Activated T-cell treated with anti-CD3 and anti-CD28 coated beads for 24 hours (primary cell): ENCODE measurements around the gene REEP6.
"Not testable (repeated sequence)": the region's sequence is repeated elsewhere in the genome, so short reads cannot be mapped to it uniquely, and the experiment has no call there.

Experiments
- DNase-seq: peaks from one replicate; pipeline ENCODE4 v3.0.0-alpha.2; 2020; ENCODE audit warnings: low read depth

The REEP6 gene

DNA sequence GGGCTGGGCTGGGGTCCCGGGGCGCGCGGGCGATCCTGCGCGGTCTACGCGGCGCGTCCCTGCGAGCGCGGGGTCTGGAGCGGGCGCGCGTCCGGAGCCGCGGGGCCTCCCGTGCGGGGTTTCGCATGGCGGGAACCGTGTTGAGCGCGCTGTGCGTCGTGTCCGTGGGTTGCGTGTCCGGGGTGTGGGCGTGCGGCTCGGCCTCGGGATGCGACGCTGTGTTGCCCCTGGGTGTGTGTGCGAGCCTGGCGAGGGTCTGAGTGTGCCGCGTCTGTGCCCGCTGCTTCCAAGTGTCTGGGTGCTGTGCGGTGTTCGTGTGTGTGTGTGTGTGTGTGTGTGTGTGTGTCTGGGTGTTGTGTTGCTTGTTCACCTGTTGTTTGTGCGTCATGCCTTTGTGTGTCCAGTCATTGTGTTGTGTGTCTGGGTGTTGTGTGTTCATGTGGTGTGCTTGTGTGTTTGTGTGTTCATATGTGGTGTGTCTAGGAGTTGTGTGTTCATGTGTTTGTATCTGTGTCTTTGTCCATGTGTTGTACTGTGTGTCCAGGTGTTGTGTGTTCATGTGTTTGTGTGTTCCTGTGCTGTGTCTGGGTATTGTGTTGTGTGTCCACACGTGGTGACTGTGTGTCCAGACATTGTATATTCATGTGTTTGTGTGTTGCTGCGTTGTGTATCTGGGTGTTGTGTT lies 33.4 kb downstream of the REEP6 start:
- DNase-seq: no peak

DNA sequence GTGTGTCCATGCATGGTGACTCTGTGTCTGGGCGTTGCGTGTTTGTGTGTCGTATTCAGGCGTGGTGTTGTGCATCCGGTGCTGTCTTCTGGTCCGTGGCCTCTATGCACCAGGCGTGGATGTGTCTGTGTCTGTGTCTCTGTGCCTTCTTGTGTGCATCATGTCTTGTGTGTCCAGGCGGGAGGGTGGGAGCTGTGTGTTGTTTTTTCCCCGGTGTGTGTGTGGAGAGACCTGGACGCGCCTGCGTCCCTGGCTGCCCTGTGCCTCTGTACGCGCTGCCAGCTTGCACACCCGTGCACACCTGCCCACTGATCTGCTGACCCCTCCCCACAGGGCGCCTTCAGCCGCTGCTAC lies 34.0 kb downstream of the REEP6 start:
- no peak for DNase-seq

DNA sequence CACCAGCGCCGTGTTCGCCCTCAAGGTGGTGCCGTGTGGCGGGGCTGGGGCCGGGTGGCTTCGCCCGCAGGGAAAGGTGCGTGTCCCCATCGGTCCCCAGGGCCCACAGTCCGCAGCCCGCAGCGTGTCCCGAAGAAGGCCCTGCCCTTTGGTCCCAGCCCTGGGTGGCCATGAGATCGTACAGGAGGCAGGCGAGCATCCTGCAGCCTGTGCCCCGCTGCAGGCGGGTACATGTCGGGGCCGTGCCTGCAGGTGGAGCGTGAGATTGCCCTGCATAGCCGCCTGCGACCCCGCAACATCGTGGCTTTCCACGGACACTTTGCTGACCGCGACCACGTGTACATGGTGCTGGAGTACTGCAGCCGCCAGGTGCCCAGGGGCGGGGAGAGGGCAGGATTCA lies 34.4 kb downstream of the REEP6 start:
- no peak for DNase-seq

- DNase-seq: no peak
These were observed 35.2 kb downstream of the REEP6 start for GRCh38 chr19:1526066-1526778.

GRCh38 chr19:1526979-1527649 lies 36.1 kb downstream of the REEP6 start:
- DNase-seq: no peak

DNA sequence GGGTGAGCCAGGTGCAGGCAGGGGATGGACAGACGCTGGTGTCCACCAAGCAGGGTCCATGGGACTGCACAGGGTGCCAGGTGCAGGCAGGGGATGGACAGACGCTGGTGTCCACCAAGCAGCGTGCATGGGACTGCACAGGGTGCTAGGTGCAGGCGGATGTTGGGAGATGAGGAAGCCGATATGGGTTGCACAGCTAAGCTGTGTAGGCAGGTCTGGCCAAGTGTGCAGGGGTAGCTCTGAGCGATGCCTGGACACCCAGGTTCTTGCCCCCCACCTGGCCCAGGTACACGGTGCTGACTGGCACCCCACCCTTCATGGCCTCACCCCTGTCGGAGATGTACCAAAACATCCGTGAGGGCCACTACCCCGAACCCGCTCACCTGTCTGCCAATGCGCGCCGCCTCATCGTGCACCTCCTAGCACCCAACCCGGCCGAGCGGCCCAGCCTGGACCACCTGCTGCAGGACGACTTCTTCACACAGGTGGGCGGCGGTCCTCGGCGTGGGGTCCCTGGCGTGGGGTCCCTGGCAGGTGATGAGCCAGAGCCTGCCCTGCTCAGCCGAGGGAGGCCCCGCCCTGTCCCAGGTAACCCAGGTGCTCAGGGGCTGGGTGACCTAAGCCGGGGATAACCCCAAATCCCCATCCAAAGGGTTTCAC lies 36.8 kb downstream of the REEP6 start:
- no peak for DNase-seq

DNA sequence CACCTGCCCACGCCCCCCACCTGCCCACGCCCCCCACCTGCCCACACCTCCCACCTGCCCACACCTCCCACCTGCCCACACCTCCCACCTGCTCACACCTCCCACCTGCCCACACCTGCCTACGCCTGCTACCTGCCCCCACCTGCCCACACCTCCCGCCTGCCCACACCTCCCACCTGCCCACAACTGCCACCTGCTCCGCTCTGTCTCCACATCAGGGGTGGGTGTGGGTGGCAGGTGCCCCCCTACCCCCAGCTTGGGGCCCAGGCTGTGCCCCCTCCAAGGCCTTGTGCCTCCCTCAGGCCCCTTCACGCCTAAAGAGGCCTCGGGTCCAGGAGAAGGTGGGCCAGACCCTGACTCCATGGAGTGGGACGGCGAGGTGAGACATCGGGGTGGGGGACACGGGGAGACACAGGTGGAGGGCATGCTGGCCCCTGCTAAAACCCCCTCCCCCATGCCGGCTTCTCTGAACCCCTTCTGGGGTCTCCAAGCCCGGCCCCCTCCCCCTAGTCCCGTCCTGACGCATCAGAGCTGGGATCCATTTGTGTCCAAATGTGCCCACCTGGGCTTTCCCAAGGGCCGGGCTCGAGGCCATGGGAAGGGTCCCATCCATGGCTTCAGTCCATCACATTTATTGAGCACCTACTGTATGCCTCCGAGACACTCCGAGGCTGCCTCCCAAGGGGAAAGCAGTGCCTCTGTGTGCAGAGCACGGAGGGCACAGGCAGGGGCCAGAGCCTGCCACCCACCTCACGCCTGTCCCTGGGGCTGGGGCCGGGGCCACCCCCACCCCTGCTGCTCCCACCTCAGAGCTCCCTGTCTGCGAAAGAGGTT lies 37.8 kb downstream of the REEP6 start:
- no peak for DNase-seq

- DNase-seq: no peak
These were observed 38.4 kb downstream of the REEP6 start for GRCh38 chr19:1529430-1529816.

DNA sequence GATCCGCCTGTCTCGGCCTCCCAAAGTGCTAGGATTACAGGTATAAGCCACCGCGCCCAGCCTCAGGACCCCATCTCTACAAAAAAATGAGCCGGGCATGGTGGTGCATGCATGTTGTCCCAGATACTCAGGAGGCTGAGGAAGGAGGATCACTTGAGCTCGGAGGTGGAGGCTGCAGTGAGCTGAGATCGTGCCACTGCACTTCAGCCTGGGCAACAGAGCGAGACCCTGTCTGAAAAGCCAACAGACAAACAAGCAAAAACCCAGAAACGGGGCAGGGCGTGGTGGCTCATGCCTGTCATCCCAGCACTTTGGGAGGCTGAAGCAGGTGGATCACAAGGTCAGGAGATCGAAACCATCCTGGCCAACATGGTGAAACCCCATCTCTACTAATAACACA lies 39.9 kb downstream of the REEP6 start:
- not testable (repeated sequence) for DNase-seq

- no peak for DNase-seq
These were observed 40.6 kb downstream of the REEP6 start for GRCh38 chr19:1531587-1531986.

- DNase-seq: no peak
These were observed 41.0 kb downstream of the REEP6 start for GRCh38 chr19:1532003-1532402.

DNA sequence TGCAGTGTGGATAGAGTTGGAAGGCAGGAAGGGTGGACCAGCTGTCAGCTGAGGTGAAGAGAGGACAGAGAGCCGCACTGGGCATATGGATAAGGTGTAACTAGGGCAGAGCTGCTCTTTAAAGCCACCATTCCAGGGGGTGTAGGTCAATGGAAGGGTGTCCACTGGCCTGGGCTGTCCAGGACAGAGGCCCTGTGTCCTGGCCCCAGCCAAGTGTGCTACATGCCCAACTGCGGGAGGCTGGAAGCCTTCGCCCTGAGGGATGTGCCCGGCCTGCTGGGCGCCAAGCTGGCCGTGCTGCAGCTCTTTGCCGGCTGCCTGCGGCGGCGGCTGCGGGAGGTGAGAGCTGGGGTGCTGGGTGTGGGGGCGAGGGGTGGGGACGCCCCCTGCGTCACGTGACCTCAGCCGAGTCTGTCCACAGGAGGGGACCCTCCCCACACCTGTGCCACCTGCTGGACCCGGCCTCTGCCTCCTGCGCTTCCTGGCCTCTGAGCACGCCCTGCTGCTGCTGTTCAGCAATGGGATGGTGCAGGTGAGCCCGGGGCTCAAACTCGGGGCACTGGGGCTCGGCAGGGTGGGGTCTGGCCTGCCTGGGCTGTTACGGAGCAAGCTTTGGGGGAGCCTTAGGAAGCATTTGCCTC lies 42.6 kb downstream of the REEP6 start:
- DNase-seq: no peak

DNA sequence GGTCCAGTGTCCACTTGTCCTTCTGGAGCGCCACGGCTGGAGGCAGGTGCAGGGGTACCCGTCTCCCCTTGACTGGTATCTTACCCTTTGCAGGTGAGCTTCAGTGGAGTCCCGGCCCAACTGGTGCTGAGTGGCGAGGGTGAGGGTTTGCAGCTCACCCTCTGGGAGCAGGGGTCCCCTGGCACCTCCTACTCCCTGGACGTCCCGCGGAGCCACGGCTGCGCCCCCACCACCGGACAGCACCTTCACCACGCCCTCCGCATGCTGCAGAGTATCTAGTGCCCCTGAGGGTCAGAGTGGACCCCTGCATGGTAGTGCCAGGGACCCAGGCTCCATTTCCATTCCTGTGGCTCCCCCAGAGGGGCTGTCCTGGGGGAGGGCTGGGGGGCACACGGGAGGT lies 44.0 kb downstream of the REEP6 start:
- DNase-seq: no peak

DNA sequence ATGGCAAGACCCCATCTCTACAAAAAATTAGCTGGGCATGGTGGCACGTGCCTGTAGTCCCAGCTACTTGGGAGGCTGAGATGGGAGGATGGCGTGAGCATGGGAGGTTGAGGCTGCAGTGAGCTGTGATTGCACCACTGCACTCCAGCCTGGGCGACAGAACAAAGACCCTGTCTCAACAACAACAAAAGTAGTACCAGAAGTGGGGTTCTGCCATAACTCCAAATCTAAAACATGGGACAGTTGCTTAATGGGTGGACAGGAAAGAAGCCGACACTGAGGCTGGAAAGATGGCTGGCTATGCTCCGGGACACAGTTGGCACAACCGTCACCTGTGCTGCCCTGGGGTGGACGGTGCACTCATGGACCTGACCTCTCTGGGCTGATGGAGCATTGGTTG lies 44.7 kb downstream of the REEP6 start:
- DNase-seq: not testable (repeated sequence)

DNA sequence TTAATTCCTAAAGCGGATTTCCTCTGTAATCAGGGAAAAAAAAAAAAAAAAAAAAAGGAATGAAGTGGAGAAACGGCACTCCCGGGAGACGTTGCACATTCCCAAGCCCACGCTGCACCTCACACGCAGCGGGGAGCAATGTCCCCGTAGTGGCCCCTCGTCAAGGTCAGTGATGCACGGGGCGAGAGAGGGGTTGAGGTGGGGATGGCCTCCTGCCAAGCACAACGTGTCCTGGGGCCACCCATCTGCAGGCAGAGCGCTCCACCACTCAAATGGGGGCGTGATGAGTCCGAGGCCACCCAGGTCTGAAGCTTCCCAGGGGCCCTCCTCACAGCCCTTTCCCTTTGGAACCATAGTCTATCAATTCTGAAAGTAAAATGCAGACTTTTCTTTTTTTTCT lies 48.0 kb downstream of the REEP6 start:
- no peak for DNase-seq

- DNase-seq: not testable (repeated sequence)
These were observed 48.8 kb downstream of the REEP6 start for GRCh38 chr19:1539749-1540148.

DNA sequence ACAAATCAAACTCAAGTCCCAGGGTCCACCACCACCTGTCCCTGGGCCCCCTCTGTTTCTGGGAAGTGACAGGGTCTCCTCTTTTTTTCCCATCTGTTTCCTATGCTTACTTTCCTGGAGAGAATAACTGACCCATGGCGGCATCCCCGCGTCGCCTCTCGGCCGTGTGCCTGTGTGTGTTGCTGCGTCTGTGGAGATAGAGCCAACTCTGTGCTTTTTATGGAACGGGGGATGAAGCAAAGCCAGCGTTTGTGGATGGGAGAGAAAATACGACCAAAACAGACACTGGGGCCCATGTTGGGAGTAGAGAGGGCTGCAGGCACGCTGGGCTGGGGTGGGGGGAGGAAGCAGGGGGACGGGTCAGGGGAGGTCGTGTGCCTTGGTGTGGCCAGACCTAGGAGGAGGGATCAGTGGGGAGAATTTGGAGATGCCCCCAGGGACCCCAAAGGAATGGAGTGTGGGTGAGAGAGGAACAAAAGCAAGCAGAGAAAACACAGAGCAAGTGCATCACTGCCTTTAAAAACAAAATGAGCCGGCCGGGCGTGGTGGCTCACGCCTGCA lies 49.5 kb downstream of the REEP6 start:
- no peak for DNase-seq
